Endometrial microvascular endothelial cells (primary cell): Measurements from ENCODE around the gene APCDD1L. TPM values are rescaled to one million over a fixed set of nuclear protein-coding genes. Genes with fewer than 3 reads are reported as not detected.
"Not testable (repeated sequence)": the region's sequence is repeated elsewhere in the genome, so short reads cannot be mapped to it uniquely, and the experiment has no call there.

ENCODE experiments used
- in situ Hi-C: cut with HindIII; loops from 2 replicates; pipeline ENCODE4 v1.10.0; 2017; ENCODE audit warnings: low sequenced_read_pairs, low pct_unique_long_range_greater_than_20kb; ENCODE audit errors: inconsistent ontology term
- total RNA-seq: library from RNA; depleted of rRNA; stranded (reverse); fragments of >200 nt; gene quantifications from one replicate; pipeline ENCODE4 v1.2.3, GENCODE V29; 2015; ENCODE audit errors: inconsistent ontology term

The APCDD1L gene
- total RNA-seq, 1 donor from 2014 or later = 1.1 TPM

GRCh38 chr20:58519940-58520712 lies 4.9 kb upstream of the APCDD1L start:
- in situ Hi-C loops = no loop called here

GRCh38 chr20:58518896-58519593 lies 3.8 kb upstream of the APCDD1L start:
- in situ Hi-C loops = no loop called here

GRCh38 chr20:58518387-58518786 lies 3.2 kb upstream of the APCDD1L start:
- in situ Hi-C loops = no loop called here

GRCh38 chr20:58514321-58515232 lies 622 bp downstream of the APCDD1L start:
- in situ Hi-C loops = no loop called here

GRCh38 chr20:58513580-58514285 lies 1.5 kb downstream of the APCDD1L start:
- in situ Hi-C loops = no loop called here

GRCh38 chr20:58512808-58513552 lies 2.2 kb downstream of the APCDD1L start:
- in situ Hi-C loops = no loop called here

GRCh38 chr20:58511861-58512260 lies 3.3 kb downstream of the APCDD1L start:
- in situ Hi-C loops = no loop called here

GRCh38 chr20:58511364-58511763 lies 3.8 kb downstream of the APCDD1L start:
- in situ Hi-C loops = no loop called here

- in situ Hi-C loops = no loop called here
Measured at GRCh38 chr20:58510921-58511320, 4.3 kb downstream of the APCDD1L start.

- in situ Hi-C loops = no loop called here
Measured at GRCh38 chr20:58508762-58509395, 6.3 kb downstream of the APCDD1L start.

- in situ Hi-C loops = not testable (repeated sequence)
Measured at GRCh38 chr20:58506999-58507398, 8.2 kb downstream of the APCDD1L start.

- in situ Hi-C loops = no loop called here
Measured at GRCh38 chr20:58504566-58504965, 10.6 kb downstream of the APCDD1L start.

GRCh38 chr20:58503668-58504067 lies 11.5 kb downstream of the APCDD1L start:
- in situ Hi-C loops = no loop called here

GRCh38 chr20:58500256-58500655 lies 14.9 kb downstream of the APCDD1L start:
- in situ Hi-C loops = no loop called here

GRCh38 chr20:58498470-58499068 lies 16.6 kb downstream of the APCDD1L start:
- in situ Hi-C loops = no loop called here

GRCh38 chr20:58497724-58498469 lies 17.3 kb downstream of the APCDD1L start:
- in situ Hi-C loops = no loop called here
